GM21423 (cell line): ENCODE measurements around the gene YY1AP1.
"Not testable (repeated sequence)": the region's sequence is repeated elsewhere in the genome, so short reads cannot be mapped to it uniquely, and the experiment has no call there.

ENCODE experiments used
- ATAC-seq: cut with Tn5 transposase; IDR thresholded peaks from one replicate; pipeline ENCODE4 v1.9.1; 2021; ENCODE audit warnings: mild to moderate bottlenecking, moderate library complexity; ENCODE audit not compliant: unreplicated experiment

YY1AP1 gene

DNA sequence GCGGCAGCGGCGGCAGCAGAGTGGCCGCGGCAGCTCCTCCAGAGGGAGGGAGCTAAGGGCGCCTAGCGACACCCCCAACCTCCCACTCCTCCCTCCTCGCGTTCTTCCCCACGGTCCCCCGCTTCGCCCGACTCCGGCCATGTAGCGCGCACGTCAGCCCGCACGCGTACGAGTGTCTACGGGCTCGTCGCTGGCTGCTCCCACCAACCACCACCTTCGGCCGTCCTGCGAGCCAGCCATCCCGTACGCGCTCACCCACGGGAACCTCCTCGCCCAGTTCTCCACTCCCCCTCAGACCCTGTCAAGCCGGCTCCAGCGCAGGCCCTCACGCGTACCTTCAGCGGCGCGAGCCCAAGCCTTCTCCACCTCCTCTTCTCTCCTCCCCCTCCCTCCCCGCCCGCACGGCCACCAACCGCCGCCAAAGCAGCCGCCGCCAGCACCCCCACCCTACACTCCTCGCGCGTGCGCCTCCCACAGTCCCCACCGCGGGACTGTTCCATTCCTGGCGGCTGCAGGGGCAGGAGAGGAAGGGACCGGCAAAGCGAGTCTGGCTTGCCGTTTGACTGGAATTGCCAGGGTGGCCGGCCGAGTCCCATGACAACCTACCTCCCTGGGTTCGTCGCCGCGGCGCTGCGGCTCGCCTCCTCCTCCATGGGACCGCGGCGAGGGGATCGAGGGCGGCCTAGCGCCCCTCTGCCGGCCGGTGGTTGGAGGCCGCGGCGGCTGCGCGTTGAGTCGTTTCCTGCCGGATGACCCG is at the start of gene YY1AP1:
Gene YY1AP1, minus strand, starts transcription at position 451 of the 757 bp plus-strand sequence. CDS start 8,338 bp downstream, outside the sequence.
- peak; percentile 84 for ATAC-seq

- no peak for ATAC-seq
These were observed 40.7 kb upstream of the YY1AP1 start for GRCh38 chr1:155729031-155729898.

DNA sequence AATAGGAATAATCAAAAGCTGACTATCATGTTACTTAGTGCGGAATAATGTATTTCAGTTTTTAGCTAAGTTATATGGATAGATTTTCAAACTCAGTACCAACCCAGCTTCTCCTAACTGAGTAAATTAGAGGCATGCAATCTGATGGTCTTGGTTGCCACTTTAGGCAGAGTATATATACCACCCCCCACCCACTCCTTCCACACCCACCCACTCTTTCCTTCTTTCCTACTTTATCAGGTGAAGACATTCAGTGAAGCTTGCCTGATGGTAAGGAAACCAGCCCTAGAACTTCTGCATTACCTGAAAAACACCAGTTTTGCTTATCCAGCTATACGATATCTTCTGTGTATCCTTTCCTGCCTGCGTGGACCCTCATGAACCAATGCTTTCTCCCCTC is 36.6 kb upstream of the YY1AP1 start:
- no peak for ATAC-seq

DNA sequence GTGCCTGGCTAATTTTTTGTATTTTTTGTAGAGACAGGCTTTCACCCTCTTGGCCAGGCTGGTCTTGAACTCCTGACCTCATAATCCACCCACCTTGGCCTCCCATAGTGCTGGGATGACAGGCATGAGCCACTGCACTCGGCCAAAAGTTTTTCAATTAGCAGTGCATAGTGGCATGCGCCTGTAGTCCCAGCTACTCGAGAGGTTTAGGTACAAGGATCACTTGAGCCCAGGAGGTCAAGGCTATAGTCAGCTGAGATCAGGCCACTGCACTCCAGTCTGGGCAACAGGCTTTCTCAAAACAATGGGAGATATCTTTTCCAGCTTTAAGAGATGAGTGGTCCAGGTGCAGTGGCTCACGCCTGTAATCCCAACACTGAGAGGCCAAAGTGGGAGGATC is 31.1 kb upstream of the YY1AP1 start:
- no peak for ATAC-seq

DNA sequence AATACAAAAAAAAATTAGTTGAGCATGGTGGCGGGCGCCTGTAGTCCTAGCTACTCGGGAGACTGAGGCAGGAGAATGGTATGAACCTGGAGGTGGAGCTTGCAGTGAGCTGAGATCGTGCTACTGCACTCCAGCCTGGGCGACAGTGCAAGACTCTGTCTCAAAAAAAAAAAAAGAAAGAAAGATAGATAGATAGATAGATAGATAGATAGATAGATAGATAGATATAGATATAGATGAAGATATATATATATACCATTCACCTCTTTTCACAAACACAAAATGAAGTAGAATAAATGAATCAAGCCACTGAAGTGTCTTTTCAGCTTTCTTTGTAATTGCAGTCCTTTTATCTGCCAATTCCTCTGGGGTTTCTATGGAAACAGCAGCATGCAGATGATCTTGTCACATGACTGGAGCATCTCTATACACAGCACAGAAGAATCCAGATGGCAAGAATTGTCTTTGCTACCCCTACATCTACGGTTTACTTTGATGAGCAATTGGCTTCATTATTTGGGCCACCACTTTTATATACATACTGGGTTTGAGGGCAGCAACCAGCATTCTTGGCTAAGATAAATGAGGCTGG is 30.0 kb upstream of the YY1AP1 start:
- ATAC-seq: not testable (repeated sequence)

GRCh38 chr1:155717041-155717440 is 28.5 kb upstream of the YY1AP1 start:
- peak; percentile 72 for ATAC-seq

DNA sequence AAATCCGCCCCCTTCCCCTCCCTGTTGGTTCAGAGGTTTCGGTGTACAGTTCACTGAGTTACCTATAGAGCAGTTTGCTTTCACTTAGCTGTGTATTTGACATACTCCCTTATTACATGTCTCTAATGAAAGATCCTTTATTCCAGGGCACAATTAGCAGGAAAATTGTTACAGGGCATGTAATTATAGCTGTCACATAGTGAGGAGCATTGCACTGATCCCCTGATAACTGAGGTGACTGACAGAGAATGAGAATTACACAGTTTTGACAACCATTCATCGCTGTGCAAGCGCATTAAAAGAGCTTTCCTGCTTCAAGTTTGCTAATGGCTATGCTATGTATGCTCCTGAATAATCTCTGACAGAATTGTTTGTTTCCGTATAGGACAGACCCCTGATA is 27.2 kb upstream of the YY1AP1 start:
- no peak for ATAC-seq

DNA sequence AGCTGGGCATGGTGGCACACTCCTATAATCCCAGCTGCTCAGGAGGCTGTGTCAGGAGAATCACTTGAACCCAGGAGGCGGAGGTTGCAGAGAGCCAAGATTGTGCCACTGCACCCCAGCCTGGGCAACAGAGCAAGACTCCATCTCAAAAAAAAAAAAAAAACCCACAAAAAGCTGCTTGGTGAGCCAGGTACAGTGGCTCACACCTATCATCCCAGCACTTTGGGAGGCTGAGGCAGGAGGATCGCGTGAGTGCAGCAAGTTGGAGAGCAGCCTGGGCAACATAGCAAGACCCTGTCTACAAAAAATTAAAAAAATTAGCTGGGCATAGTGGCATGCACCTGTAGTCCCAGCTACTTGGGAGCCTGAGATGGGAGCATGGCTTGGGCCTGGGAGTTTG is 26.5 kb upstream of the YY1AP1 start:
- ATAC-seq: not testable (repeated sequence)

DNA sequence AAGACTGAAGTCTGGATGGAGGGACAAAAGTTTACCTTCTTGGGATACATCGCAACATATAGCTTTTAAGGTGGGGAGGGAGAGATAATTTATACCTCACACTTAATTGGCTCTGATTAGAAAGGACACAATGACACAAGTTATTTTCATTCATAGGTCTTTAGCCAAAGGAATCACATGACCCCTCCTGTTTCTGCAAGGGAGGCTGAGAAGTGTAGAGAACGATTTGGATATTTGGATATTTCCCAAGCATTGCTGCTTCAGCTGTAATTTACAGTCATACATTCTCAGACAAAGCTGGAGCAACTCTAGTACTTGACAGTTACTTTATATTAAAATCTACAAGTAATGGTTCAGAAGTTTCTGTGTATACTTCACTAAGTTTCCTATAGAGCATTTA is 24.5 kb upstream of the YY1AP1 start:
- ATAC-seq: no peak

GRCh38 chr1:155712636-155713035 is 24.1 kb upstream of the YY1AP1 start:
- not testable (repeated sequence) for ATAC-seq

DNA sequence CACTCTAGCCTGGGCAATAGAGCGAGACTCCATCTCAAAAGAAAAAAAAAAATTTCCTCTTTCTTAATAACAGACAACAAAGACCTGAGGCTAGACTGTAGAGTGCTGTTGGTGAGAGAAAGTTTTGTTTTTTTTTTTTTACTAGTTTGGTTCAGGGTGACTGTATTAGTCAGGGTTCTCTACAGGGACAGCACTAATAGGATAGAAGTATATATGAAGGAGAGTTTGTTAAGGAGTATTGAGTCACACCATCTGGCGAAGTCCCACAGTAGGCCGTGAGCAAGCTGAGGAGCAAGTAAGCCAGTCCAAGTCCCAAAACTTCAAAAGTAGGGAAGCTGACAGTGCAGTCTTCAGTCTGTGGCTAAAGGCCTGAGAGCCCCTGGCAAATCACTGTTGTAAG is 22.9 kb upstream of the YY1AP1 start:
- not testable (repeated sequence) for ATAC-seq

- ATAC-seq: no peak
These were observed 20.8 kb upstream of the YY1AP1 start for GRCh38 chr1:155709391-155709790.

- ATAC-seq: no peak
These were observed 17.6 kb upstream of the YY1AP1 start for GRCh38 chr1:155706139-155706538.

- not testable (repeated sequence) for ATAC-seq
These were observed 15.8 kb upstream of the YY1AP1 start for GRCh38 chr1:155704414-155704813.

- no peak for ATAC-seq
These were observed 14.6 kb upstream of the YY1AP1 start for GRCh38 chr1:155703216-155703615.

GRCh38 chr1:155701675-155702074 is 13.1 kb upstream of the YY1AP1 start:
- ATAC-seq: not testable (repeated sequence)

- ATAC-seq: not testable (repeated sequence)
These were observed 10.5 kb upstream of the YY1AP1 start for GRCh38 chr1:155699062-155699461.

GRCh38 chr1:155698382-155699038 is 9.9 kb upstream of the YY1AP1 start:
- ATAC-seq: no peak

DNA sequence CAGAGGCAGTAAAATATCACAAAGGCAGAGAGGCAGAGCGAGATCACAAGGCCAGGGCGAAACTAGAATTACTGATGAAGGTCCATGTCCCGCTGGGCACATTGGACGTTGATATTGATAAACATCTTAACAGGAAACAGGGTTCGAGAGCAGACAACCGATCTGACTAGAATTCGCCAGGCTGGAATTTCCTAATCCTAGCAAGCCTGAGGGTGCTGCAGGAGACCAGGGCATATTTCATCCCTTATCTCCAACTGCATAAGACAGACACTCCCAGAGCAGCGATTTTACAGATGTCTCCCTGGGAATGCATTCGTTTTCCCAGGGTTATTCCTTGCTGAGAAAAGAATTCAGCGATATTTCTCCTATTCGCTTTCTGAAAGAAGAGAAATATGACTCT is 9.0 kb upstream of the YY1AP1 start:
- ATAC-seq: not testable (repeated sequence)

DNA sequence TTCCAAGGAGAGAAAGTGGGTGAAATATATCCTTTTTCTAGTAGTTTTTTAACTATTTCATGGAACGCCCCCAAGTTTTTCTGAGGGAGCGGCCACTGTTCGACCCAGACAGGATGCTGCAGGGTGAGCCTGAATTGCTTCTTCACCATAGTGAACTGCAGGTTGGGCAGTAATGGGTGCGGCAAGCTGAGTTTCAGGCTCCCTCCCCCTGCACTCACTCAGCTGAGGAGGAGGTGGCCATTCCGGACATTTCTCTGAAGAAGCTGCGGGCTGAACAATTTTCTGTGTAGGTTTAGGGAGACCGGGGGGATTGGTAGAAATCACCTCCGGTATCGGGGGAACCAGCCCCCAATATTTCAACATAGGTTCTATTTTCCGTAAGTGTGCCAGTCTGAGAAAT is 8.5 kb upstream of the YY1AP1 start:
- no peak for ATAC-seq

DNA sequence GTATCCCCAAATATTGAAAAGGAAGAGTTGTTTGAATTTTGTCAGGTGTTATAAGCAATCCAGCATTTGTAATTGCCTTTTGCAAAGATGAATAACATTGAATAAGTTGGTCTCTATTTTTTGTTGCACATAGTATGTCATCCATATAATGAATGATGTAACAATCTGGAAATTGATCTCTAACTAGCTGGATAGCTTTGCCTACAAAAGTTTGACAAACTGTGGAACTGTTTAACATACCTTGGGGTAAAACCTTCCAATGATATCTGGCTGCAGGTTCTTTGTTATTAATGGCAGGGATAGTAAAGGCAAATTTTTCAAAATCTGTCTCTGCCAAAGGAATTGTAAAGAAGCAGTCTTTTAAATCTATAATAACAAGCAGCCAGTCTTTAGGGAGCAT is 8.0 kb upstream of the YY1AP1 start:
- no peak for ATAC-seq
